PC-9 (cell line): ENCODE data around the gene CDH26.

Experiments used
- EZH2 ChIP-seq: fragments of 200-600 bp; sonication (generic); IDR thresholded peaks from 2 replicates; pipeline ENCODE4 v1.8.0; 2017; ENCODE audit warnings: antibody characterized with exemption, low read depth
- TF ChIP-seq, protein P1 (sequence below): fragments of 200-600 bp; sonication (generic); conservative IDR thresholded peaks from 2 replicates; pipeline ENCODE4 v1.6.1; 2017; ENCODE audit warnings: mixed run types, antibody characterized with exemption, mild to moderate bottlenecking, moderate library complexity

DNA sequence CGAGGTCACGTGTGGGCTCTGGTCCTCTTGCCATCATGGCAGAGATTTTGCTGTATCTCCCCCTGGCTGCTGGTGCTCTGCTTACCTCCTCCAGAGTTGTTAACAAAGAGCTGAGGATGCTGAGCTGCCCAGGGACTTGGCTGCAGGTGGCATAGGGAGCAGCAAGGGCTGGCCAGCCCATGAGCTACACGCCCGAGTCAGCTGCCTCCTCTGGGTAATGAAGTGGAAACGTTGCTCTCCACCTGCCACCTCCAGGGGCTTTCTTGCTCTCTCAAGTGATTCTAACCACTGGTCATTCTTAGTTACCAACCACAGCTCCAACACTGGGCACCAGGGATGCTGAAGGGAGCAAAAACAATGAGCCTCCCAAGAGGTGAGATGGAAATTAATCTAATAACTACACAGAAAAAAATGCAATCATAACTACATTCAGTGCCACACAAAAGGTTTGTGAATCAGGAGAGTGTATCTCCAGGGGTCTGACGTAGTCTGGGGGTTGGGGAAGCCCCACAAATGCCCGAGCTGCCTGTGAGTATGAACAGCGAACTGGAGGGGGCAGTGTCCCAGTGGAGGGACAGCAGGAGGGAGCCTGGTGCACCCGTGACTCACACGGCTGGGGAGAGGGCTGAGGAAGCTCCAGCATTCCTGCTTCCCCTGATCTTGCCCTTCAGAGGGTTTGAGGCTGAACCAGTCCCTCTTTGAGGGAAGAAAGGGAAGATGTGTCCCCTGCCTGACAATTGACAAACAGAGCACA is 78.7 kb downstream of the CDH26 start:
- TF ChIP-seq, protein P1, sequence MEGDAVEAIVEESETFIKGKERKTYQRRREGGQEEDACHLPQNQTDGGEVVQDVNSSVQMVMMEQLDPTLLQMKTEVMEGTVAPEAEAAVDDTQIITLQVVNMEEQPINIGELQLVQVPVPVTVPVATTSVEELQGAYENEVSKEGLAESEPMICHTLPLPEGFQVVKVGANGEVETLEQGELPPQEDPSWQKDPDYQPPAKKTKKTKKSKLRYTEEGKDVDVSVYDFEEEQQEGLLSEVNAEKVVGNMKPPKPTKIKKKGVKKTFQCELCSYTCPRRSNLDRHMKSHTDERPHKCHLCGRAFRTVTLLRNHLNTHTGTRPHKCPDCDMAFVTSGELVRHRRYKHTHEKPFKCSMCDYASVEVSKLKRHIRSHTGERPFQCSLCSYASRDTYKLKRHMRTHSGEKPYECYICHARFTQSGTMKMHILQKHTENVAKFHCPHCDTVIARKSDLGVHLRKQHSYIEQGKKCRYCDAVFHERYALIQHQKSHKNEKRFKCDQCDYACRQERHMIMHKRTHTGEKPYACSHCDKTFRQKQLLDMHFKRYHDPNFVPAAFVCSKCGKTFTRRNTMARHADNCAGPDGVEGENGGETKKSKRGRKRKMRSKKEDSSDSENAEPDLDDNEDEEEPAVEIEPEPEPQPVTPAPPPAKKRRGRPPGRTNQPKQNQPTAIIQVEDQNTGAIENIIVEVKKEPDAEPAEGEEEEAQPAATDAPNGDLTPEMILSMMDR, result no peak; the same call in 1 of the 2 replicates
- TF ChIP-seq EZH2, result no peak
